ENCODE data around the gene PROSER2.

PROSER2 gene

GRCh38 chr10:11861341-11861740 is 38.2 kb downstream of the PROSER2 start:
- no peak overlapping the region for H3K4me3 ChIP-seq (ENCODE audit: low read length)
- no peaks in the 10 kb centered on the region for H3K36me3 ChIP-seq (ENCODE audit: control insufficient read depth, low read depth, low read length)
- no peaks in the 10 kb centered on the region for H3K27me3 ChIP-seq (ENCODE audit: control insufficient read depth, insufficient read depth, low read length)
- H3K4me1 ChIP-seq (ENCODE audit: control insufficient read depth, low read depth, low read length): no peaks in the 10 kb centered on the region
- H3K9me3 ChIP-seq (ENCODE audit: control insufficient read depth, low read depth, low read length): no peaks in the 10 kb centered on the region
- no peak overlapping the region for H3K27ac ChIP-seq (ENCODE audit: low read length)
- no peak overlapping the region for H3K9ac ChIP-seq (ENCODE audit: low read length)

GRCh38 chr10:11861811-11862428 is 38.8 kb downstream of the PROSER2 start:
- Histone ChIP-seq H3K9ac (ENCODE audit: low read length) (no peak overlapping the region), H3K27me3 (ENCODE audit: control insufficient read depth, insufficient read depth, low read length) (no peaks in the 10 kb centered on the region), H3K9me3 (ENCODE audit: control insufficient read depth, low read depth, low read length) (no peaks in the 10 kb centered on the region), H3K36me3 (ENCODE audit: control insufficient read depth, low read depth, low read length) (no peaks in the 10 kb centered on the region), H3K27ac (ENCODE audit: low read length) (no peak overlapping the region), H3K4me1 (ENCODE audit: control insufficient read depth, low read depth, low read length) (no peaks in the 10 kb centered on the region), H3K4me3 (ENCODE audit: low read length) (no peak overlapping the region)

GRCh38 chr10:11863353-11864109 is 40.4 kb downstream of the PROSER2 start:
- Histone ChIP-seq H3K36me3 (ENCODE audit: control insufficient read depth, low read depth, low read length) (no peaks in the 10 kb centered on the region), H3K9ac (ENCODE audit: low read length) (no peak overlapping the region), H3K27me3 (ENCODE audit: control insufficient read depth, insufficient read depth, low read length) (no peaks in the 10 kb centered on the region), H3K27ac (ENCODE audit: low read length) (no peak overlapping the region), H3K4me1 (ENCODE audit: control insufficient read depth, low read depth, low read length) (peaks cover 3% of the 10 kb centered on the region), H3K4me3 (ENCODE audit: low read length) (no peak overlapping the region), H3K9me3 (ENCODE audit: control insufficient read depth, low read depth, low read length) (no peaks in the 10 kb centered on the region)

- Histone ChIP-seq H3K4me3 (ENCODE audit: low read length) (no peak overlapping the region), H3K4me1 (ENCODE audit: control insufficient read depth, low read depth, low read length) (peaks cover 3% of the 10 kb centered on the region), H3K36me3 (ENCODE audit: control insufficient read depth, low read depth, low read length) (no peaks in the 10 kb centered on the region), H3K9ac (ENCODE audit: low read length) (no peak overlapping the region), H3K9me3 (ENCODE audit: control insufficient read depth, low read depth, low read length) (no peaks in the 10 kb centered on the region), H3K27ac (ENCODE audit: low read length) (no peak overlapping the region), H3K27me3 (ENCODE audit: control insufficient read depth, insufficient read depth, low read length) (no peaks in the 10 kb centered on the region)
These were observed 41.6 kb downstream of the PROSER2 start for GRCh38 chr10:11864727-11865126.

GRCh38 chr10:11865561-11865960 is 42.4 kb downstream of the PROSER2 start:
- no peaks in the 10 kb centered on the region for H3K27me3 ChIP-seq (ENCODE audit: control insufficient read depth, insufficient read depth, low read length)
- peaks cover 3% of the 10 kb centered on the region for H3K4me1 ChIP-seq (ENCODE audit: control insufficient read depth, low read depth, low read length)
- H3K4me3 ChIP-seq (ENCODE audit: low read length): no peak overlapping the region
- no peak overlapping the region for H3K27ac ChIP-seq (ENCODE audit: low read length)
- H3K9ac ChIP-seq (ENCODE audit: low read length): no peak overlapping the region
- H3K36me3 ChIP-seq (ENCODE audit: control insufficient read depth, low read depth, low read length): no peaks in the 10 kb centered on the region
- H3K9me3 ChIP-seq (ENCODE audit: control insufficient read depth, low read depth, low read length): no peaks in the 10 kb centered on the region

- no peaks in the 10 kb centered on the region for H3K27me3 ChIP-seq (ENCODE audit: control insufficient read depth, insufficient read depth, low read length)
- no peaks in the 10 kb centered on the region for H3K9me3 ChIP-seq (ENCODE audit: control insufficient read depth, low read depth, low read length)
- H3K27ac ChIP-seq (ENCODE audit: low read length): no peak overlapping the region
- H3K36me3 ChIP-seq (ENCODE audit: control insufficient read depth, low read depth, low read length): no peaks in the 10 kb centered on the region
- no peak overlapping the region for H3K9ac ChIP-seq (ENCODE audit: low read length)
- peaks cover 3% of the 10 kb centered on the region for H3K4me1 ChIP-seq (ENCODE audit: control insufficient read depth, low read depth, low read length)
- H3K4me3 ChIP-seq (ENCODE audit: low read length): no peak overlapping the region
These were observed 43.2 kb downstream of the PROSER2 start for GRCh38 chr10:11866199-11866925.

- H3K9ac ChIP-seq (ENCODE audit: low read length): no peak overlapping the region
- H3K4me3 ChIP-seq (ENCODE audit: low read length): no peak overlapping the region
- no peaks in the 10 kb centered on the region for H3K27me3 ChIP-seq (ENCODE audit: control insufficient read depth, insufficient read depth, low read length)
- H3K27ac ChIP-seq (ENCODE audit: low read length): no peak overlapping the region
- H3K9me3 ChIP-seq (ENCODE audit: control insufficient read depth, low read depth, low read length): no peaks in the 10 kb centered on the region
- peaks cover 4% of the 10 kb centered on the region for H3K4me1 ChIP-seq (ENCODE audit: control insufficient read depth, low read depth, low read length)
- H3K36me3 ChIP-seq (ENCODE audit: control insufficient read depth, low read depth, low read length): no peaks in the 10 kb centered on the region
These were observed 46.1 kb downstream of the PROSER2 start for GRCh38 chr10:11869219-11869618.

- H3K27ac ChIP-seq (ENCODE audit: low read length): no peak overlapping the region
These were observed 46.7 kb downstream of the PROSER2 start for GRCh38 chr10:11869743-11870460.

GRCh38 chr10:11870461-11870780 is 47.3 kb downstream of the PROSER2 start:
- H3K36me3 ChIP-seq (ENCODE audit: control insufficient read depth, low read depth, low read length): no peaks in the 10 kb centered on the region

More at GRCh38 chr10:11869743-11870460, 46.7 kb downstream of the PROSER2 start:
- no peaks in the 10 kb centered on the region for H3K27me3 ChIP-seq (ENCODE audit: control insufficient read depth, insufficient read depth, low read length)
- H3K4me3 ChIP-seq (ENCODE audit: low read length): no peak overlapping the region
- no peaks in the 10 kb centered on the region for H3K9me3 ChIP-seq (ENCODE audit: control insufficient read depth, low read depth, low read length)
- H3K36me3 ChIP-seq (ENCODE audit: control insufficient read depth, low read depth, low read length): no peaks in the 10 kb centered on the region
- peaks cover 11% of the 10 kb centered on the region for H3K4me1 ChIP-seq (ENCODE audit: control insufficient read depth, low read depth, low read length)
- H3K9ac ChIP-seq (ENCODE audit: low read length): no peak overlapping the region

GRCh38 chr10:11870900-11871400 is 47.8 kb downstream of the PROSER2 start:
- H3K4me1 ChIP-seq (ENCODE audit: control insufficient read depth, low read depth, low read length): peaks cover 21% of the 10 kb centered on the region
- H3K9ac ChIP-seq (ENCODE audit: low read length): no peak overlapping the region

More at GRCh38 chr10:11870461-11870780, 47.3 kb downstream of the PROSER2 start:
- Histone ChIP-seq H3K27ac (ENCODE audit: low read length) (no peak overlapping the region), H3K4me3 (ENCODE audit: low read length) (no peak overlapping the region), H3K9me3 (ENCODE audit: control insufficient read depth, low read depth, low read length) (no peaks in the 10 kb centered on the region), H3K9ac (ENCODE audit: low read length) (no peak overlapping the region), H3K27me3 (ENCODE audit: control insufficient read depth, insufficient read depth, low read length) (no peaks in the 10 kb centered on the region), H3K4me1 (ENCODE audit: control insufficient read depth, low read depth, low read length) (peaks cover 16% of the 10 kb centered on the region)

GRCh38 chr10:11871466-11871865 is 48.3 kb downstream of the PROSER2 start:
- H3K27me3 ChIP-seq (ENCODE audit: control insufficient read depth, insufficient read depth, low read length): no peaks in the 10 kb centered on the region
- no peaks in the 10 kb centered on the region for H3K36me3 ChIP-seq (ENCODE audit: control insufficient read depth, low read depth, low read length)
- no peak overlapping the region for H3K9ac ChIP-seq (ENCODE audit: low read length)
- H3K4me3 ChIP-seq (ENCODE audit: low read length): no peak overlapping the region
- peaks cover 26% of the 10 kb centered on the region for H3K4me1 ChIP-seq (ENCODE audit: control insufficient read depth, low read depth, low read length)
- no peak overlapping the region for H3K27ac ChIP-seq (ENCODE audit: low read length)
- H3K9me3 ChIP-seq (ENCODE audit: control insufficient read depth, low read depth, low read length): no peaks in the 10 kb centered on the region

More at GRCh38 chr10:11870900-11871400, 47.8 kb downstream of the PROSER2 start:
- H3K27ac ChIP-seq (ENCODE audit: low read length): no peak overlapping the region
- H3K27me3 ChIP-seq (ENCODE audit: control insufficient read depth, insufficient read depth, low read length): no peaks in the 10 kb centered on the region
- no peak overlapping the region for H3K4me3 ChIP-seq (ENCODE audit: low read length)
- H3K9me3 ChIP-seq (ENCODE audit: control insufficient read depth, low read depth, low read length): no peaks in the 10 kb centered on the region
- no peaks in the 10 kb centered on the region for H3K36me3 ChIP-seq (ENCODE audit: control insufficient read depth, low read depth, low read length)
